SK-N-SH treated with all-trans-retinoic acid at 6 μM for 48 hours (cell line): ENCODE data around the gene ATP6AP1.

Source experiments
- ATAC-seq: fragments of 200-7000 bp; cut with Tn5 transposase; 3 replicates; pipeline ENCODE4 v1.9.1; 2020; ENCODE audit warnings: mild to moderate bottlenecking, moderate library complexity
- ARNTL ChIP-seq: fragments of 450-650 bp; formaldehyde crosslinking; IDR thresholded peaks from 2 replicates; pipeline ENCODE4 v1.5.0; 2020; ENCODE audit warnings: low read depth, mild to moderate bottlenecking, moderate library complexity, borderline replicate concordance
- BACH2 ChIP-seq: fragments of 250-450 bp; sonication (Bioruptor Pico); IDR thresholded peaks from 2 replicates; pipeline ENCODE4 v1.9.0; 2021; ENCODE audit warnings: mild to moderate bottlenecking, borderline replicate concordance
- CSDC2 ChIP-seq: fragments of 250-450 bp; sonication (Bioruptor Pico); IDR thresholded peaks from 2 replicates; pipeline ENCODE4 v1.5.0; 2020; ENCODE audit warnings: mild to moderate bottlenecking, moderate library complexity
- ESRRG ChIP-seq: fragments of 250-450 bp; sonication (Bioruptor Pico); IDR thresholded peaks from 2 replicates; pipeline ENCODE4 v1.6.1; 2021; ENCODE audit warnings: mild to moderate bottlenecking
- GLIS3 ChIP-seq: fragments of 250-450 bp; sonication (Bioruptor Pico); IDR thresholded peaks from 2 replicates; pipeline ENCODE4 v1.5.0; 2020; ENCODE audit warnings: mild to moderate bottlenecking, moderate library complexity
- ISL1 ChIP-seq: fragments of 250-450 bp; sonication (Bioruptor Pico); IDR thresholded peaks from 2 replicates; pipeline ENCODE4 v2.1.2; 2022; ENCODE audit warnings: mild to moderate bottlenecking, moderate library complexity
- OSR1 ChIP-seq: fragments of 250-450 bp; sonication (Bioruptor Pico); IDR thresholded peaks from 2 replicates; pipeline ENCODE4 v1.8.0; 2022; ENCODE audit warnings: moderate library complexity, mild to moderate bottlenecking, inconsistent platforms
- PPARA ChIP-seq: fragments of 250-450 bp; sonication (Bioruptor Pico); IDR thresholded peaks from 2 replicates; pipeline ENCODE4 v1.5.0; 2020; ENCODE audit warnings: mild to moderate bottlenecking, borderline replicate concordance
- RARB ChIP-seq: fragments of 250-450 bp; sonication (Bioruptor Pico); IDR thresholded peaks from 2 replicates; pipeline ENCODE4 v1.8.0; 2021; ENCODE audit warnings: mild to moderate bottlenecking, moderate library complexity
- SNAI2 ChIP-seq: fragments of 250-450 bp; sonication (Bioruptor Pico); IDR thresholded peaks from 2 replicates; pipeline ENCODE4 v1.5.0; 2020; ENCODE audit warnings: mild to moderate bottlenecking, moderate library complexity
- TCF4 ChIP-seq: fragments of 250-450 bp; sonication (Bioruptor Pico); IDR thresholded peaks from 2 replicates; pipeline ENCODE4 v1.8.0; 2021; ENCODE audit warnings: mild to moderate bottlenecking, moderate library complexity, borderline replicate concordance
- TOX ChIP-seq: fragments of 250-450 bp; sonication (Bioruptor Pico); IDR thresholded peaks from 2 replicates; pipeline ENCODE4 v1.8.0; 2021; ENCODE audit warnings: mild to moderate bottlenecking, moderate library complexity, borderline replicate concordance
- ZFP3 ChIP-seq: fragments of 250-450 bp; sonication (Bioruptor Pico); IDR thresholded peaks from 2 replicates; pipeline ENCODE4 v1.5.0; 2020; ENCODE audit warnings: mild to moderate bottlenecking, moderate library complexity
- ZFP30 ChIP-seq: fragments of 450-650 bp; formaldehyde crosslinking; IDR thresholded peaks from 2 replicates; pipeline ENCODE4 v1.5.0; 2022; ENCODE audit warnings: mild to moderate bottlenecking, moderate library complexity
- ZNF565 ChIP-seq: fragments of 450-650 bp; formaldehyde crosslinking; conservative IDR thresholded peaks from 2 replicates; pipeline ENCODE4 v1.5.0; 2020; ENCODE audit warnings: low read depth, mild to moderate bottlenecking, moderate library complexity
- ZNF70 ChIP-seq: fragments of 450-650 bp; formaldehyde crosslinking; IDR thresholded peaks from 2 replicates; pipeline ENCODE4 v1.5.0; 2020; ENCODE audit warnings: mild to moderate bottlenecking, moderate library complexity
- ZNF8 ChIP-seq: fragments of 450-650 bp; formaldehyde crosslinking; IDR thresholded peaks from 2 replicates; pipeline ENCODE4 v1.5.0; 2020; ENCODE audit warnings: mild to moderate bottlenecking, moderate library complexity
- TF ChIP-seq, protein P1 (sequence below): fragments of 250-450 bp; sonication (Bioruptor Pico); IDR thresholded peaks from 2 replicates; pipeline ENCODE4 v1.5.0; 2020; ENCODE audit warnings: mild to moderate bottlenecking, moderate library complexity
- TF ChIP-seq, protein P2 (sequence below): fragments of 250-450 bp; sonication (Bioruptor Pico); IDR thresholded peaks from 2 replicates; pipeline ENCODE4 v1.5.1; 2020; ENCODE audit warnings: low read depth, mild to moderate bottlenecking, moderate library complexity
- TF ChIP-seq, protein P3 (sequence below): fragments of 250-450 bp; sonication (Bioruptor Pico); IDR thresholded peaks from 2 replicates; pipeline ENCODE4 v1.8.0; 2021; ENCODE audit warnings: low read depth, mild to moderate bottlenecking, moderate library complexity, borderline replicate concordance
- TF ChIP-seq, protein P4 (sequence below): fragments of 250-450 bp; sonication (Bioruptor Pico); IDR thresholded peaks from 2 replicates; pipeline ENCODE4 v1.8.0; 2020; ENCODE audit warnings: mild to moderate bottlenecking, moderate library complexity, borderline replicate concordance
- TF ChIP-seq, protein P5 (sequence below): fragments of 250-450 bp; sonication (Bioruptor Pico); IDR thresholded peaks from 2 replicates; pipeline ENCODE4 v1.5.1; 2021; ENCODE audit warnings: mild to moderate bottlenecking, moderate library complexity

ATP6AP1 gene

DNA sequence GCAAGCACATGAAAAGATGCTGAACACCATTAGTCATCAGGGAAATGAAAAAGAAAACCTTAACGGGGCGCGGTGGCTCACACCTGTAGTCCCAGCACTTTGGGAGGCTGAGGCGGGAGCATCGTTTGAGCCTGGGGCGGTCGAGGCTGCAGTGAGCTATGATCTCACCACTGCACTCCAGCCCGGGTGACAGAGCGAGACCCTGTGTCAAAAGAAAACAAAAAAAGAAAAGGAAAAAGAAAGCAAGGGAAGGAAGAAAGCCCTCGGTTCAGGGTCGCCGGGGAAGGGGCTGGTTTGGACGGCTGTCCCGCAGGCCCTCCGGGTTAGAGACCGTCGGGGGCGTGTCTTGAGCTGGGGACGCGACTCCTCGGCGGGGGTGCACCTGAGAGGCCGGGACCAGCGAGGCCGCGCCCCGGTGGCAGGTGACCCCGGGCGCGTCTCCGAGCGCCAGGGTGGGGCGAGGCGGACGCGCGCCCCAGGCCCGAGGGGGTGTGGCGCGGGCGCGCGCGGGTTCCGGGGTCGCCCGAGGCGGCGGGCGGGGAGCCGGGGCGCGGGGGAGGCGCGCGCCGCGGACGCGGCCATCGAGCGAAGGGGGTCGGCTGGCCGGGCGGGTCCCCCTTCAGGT lies 29.1 kb downstream of the ATP6AP1 start:
- TF ChIP-seq ZNF565 (CRISPR knock-in tag): no peak
- no peak for TF ChIP-seq ESRRG (CRISPR knock-in tag)
- no peak for TF ChIP-seq BACH2
- TF ChIP-seq GLIS3 (CRISPR knock-in tag): no peak
- TF ChIP-seq ZNF70 (CRISPR knock-in tag): no peak
- TF ChIP-seq, protein P1, sequence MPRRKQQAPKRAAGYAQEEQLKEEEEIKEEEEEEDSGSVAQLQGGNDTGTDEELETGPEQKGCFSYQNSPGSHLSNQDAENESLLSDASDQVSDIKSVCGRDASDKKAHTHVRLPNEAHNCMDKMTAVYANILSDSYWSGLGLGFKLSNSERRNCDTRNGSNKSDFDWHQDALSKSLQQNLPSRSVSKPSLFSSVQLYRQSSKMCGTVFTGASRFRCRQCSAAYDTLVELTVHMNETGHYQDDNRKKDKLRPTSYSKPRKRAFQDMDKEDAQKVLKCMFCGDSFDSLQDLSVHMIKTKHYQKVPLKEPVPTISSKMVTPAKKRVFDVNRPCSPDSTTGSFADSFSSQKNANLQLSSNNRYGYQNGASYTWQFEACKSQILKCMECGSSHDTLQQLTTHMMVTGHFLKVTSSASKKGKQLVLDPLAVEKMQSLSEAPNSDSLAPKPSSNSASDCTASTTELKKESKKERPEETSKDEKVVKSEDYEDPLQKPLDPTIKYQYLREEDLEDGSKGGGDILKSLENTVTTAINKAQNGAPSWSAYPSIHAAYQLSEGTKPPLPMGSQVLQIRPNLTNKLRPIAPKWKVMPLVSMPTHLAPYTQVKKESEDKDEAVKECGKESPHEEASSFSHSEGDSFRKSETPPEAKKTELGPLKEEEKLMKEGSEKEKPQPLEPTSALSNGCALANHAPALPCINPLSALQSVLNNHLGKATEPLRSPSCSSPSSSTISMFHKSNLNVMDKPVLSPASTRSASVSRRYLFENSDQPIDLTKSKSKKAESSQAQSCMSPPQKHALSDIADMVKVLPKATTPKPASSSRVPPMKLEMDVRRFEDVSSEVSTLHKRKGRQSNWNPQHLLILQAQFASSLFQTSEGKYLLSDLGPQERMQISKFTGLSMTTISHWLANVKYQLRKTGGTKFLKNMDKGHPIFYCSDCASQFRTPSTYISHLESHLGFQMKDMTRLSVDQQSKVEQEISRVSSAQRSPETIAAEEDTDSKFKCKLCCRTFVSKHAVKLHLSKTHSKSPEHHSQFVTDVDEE (CRISPR knock-in tag): no peak
- no peak for TF ChIP-seq SNAI2 (CRISPR knock-in tag)
- TF ChIP-seq PPARA (CRISPR knock-in tag): no peak
- no peak for TF ChIP-seq ZFP30
- TF ChIP-seq TOX (CRISPR knock-in tag): no peak
- TF ChIP-seq, protein P2, sequence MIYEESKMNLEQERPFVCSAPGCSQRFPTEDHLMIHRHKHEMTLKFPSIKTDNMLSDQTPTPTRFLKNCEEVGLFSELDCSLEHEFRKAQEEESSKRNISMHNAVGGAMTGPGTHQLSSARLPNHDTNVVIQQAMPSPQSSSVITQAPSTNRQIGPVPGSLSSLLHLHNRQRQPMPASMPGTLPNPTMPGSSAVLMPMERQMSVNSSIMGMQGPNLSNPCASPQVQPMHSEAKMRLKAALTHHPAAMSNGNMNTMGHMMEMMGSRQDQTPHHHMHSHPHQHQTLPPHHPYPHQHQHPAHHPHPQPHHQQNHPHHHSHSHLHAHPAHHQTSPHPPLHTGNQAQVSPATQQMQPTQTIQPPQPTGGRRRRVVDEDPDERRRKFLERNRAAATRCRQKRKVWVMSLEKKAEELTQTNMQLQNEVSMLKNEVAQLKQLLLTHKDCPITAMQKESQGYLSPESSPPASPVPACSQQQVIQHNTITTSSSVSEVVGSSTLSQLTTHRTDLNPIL (CRISPR knock-in tag): no peak
- TF ChIP-seq RARB: no peak
- TF ChIP-seq ARNTL (CRISPR knock-in tag): no peak
- TF ChIP-seq ZFP3 (CRISPR knock-in tag): no peak
- TF ChIP-seq ZNF8 (CRISPR knock-in tag): no peak
- no peak for TF ChIP-seq OSR1 (CRISPR knock-in tag)
- no peak for TF ChIP-seq TCF4
- ATAC-seq: no peak; the same call in 2 of the 3 replicates

DNA sequence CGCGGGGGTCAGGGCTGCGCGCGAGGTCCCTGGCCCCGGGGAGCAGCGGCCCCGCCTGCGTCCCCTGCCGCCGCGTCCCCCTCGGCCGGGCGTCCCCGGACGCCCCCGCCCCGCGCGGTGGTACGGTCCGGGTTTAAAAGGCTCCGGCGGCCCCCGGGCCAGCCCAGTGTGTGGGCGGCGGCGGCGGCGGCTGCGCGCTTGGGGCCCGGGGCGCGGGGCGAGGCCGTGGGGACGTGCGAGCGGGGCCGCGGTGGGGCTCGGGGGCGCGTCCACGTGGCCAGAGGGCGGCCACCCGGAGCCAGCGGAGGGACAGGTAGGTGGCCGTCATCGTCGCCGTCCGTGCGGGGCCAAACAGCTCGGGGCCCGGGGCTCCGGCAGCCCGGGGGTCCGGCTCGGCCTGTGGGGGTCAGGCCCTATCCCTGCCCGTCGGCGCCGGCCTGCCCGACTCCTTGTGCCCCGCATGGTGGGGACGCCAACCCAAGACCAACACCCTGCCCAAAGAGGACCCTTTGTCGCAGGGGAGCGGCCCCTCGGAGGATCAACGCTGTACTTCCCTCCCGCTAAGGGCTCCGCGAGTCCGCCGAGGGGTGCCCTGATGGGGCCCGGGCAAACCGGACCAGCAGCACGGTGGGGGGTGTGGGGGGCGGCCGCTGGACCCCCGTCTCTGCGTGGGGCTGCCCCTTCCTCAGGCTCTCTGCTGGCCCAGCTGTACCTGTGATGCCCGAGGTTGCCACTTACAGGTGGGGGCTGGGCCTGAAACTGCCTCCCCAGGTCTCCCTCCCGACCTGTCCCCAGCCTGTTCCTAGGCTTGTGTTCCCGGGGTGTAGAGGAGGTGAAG lies 29.9 kb downstream of the ATP6AP1 start, which contains the start of gene PLXNA3:
TSS of gene PLXNA3 (plus strand) at position 166 of the 838 bp plus-strand sequence. CDS start 1,903 bp downstream, outside the sequence.
- ATAC-seq: peak; percentile 42
- TF ChIP-seq ARNTL (CRISPR knock-in tag): no peak
- TF ChIP-seq GLIS3 (CRISPR knock-in tag): no peak
- no peak for TF ChIP-seq ZNF8 (CRISPR knock-in tag)
- TF ChIP-seq, protein P3, sequence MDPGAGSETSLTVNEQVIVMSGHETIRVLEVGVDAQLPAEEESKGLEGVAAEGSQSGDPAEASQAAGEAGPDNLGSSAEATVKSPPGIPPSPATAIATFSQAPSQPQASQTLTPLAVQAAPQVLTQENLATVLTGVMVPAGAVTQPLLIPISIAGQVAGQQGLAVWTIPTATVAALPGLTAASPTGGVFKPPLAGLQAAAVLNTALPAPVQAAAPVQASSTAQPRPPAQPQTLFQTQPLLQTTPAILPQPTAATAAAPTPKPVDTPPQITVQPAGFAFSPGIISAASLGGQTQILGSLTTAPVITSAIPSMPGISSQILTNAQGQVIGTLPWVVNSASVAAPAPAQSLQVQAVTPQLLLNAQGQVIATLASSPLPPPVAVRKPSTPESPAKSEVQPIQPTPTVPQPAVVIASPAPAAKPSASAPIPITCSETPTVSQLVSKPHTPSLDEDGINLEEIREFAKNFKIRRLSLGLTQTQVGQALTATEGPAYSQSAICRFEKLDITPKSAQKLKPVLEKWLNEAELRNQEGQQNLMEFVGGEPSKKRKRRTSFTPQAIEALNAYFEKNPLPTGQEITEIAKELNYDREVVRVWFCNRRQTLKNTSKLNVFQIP (CRISPR knock-in tag): no peak
- TF ChIP-seq ZNF565 (CRISPR knock-in tag): no peak
- TF ChIP-seq, protein P1 (CRISPR knock-in tag): no peak
- TF ChIP-seq SNAI2 (CRISPR knock-in tag): no peak
- no peak for TF ChIP-seq ISL1 (CRISPR knock-in tag)
- no peak for TF ChIP-seq ZFP3 (CRISPR knock-in tag)
- TF ChIP-seq TOX (CRISPR knock-in tag): no peak
- TF ChIP-seq TCF4: no peak
- no peak for TF ChIP-seq CSDC2
- no peak for TF ChIP-seq RARB
- no peak for TF ChIP-seq PPARA (CRISPR knock-in tag)
- TF ChIP-seq, protein P4, sequence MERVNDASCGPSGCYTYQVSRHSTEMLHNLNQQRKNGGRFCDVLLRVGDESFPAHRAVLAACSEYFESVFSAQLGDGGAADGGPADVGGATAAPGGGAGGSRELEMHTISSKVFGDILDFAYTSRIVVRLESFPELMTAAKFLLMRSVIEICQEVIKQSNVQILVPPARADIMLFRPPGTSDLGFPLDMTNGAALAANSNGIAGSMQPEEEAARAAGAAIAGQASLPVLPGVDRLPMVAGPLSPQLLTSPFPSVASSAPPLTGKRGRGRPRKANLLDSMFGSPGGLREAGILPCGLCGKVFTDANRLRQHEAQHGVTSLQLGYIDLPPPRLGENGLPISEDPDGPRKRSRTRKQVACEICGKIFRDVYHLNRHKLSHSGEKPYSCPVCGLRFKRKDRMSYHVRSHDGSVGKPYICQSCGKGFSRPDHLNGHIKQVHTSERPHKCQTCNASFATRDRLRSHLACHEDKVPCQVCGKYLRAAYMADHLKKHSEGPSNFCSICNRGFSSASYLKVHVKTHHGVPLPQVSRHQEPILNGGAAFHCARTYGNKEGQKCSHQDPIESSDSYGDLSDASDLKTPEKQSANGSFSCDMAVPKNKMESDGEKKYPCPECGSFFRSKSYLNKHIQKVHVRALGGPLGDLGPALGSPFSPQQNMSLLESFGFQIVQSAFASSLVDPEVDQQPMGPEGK (CRISPR knock-in tag): no peak
- TF ChIP-seq, protein P5, sequence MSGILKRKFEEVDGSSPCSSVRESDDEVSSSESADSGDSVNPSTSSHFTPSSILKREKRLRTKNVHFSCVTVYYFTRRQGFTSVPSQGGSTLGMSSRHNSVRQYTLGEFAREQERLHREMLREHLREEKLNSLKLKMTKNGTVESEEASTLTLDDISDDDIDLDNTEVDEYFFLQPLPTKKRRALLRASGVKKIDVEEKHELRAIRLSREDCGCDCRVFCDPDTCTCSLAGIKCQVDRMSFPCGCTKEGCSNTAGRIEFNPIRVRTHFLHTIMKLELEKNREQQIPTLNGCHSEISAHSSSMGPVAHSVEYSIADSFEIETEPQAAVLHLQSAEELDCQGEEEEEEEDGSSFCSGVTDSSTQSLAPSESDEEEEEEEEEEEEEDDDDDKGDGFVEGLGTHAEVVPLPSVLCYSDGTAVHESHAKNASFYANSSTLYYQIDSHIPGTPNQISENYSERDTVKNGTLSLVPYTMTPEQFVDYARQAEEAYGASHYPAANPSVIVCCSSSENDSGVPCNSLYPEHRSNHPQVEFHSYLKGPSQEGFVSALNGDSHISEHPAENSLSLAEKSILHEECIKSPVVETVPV (CRISPR knock-in tag): no peak
- TF ChIP-seq ESRRG (CRISPR knock-in tag): no peak
- TF ChIP-seq, protein P2 (CRISPR knock-in tag): no peak
- no peak for TF ChIP-seq ZFP30
